H1 (cell line): ENCODE measurements around the gene LRRC26. TPM values are rescaled to one million over a fixed set of nuclear protein-coding genes. Genes with fewer than 3 reads are reported as not detected.

Experiments
- CTCF ChIA-PET: fragments of 300-600 bp; sonication (Branson Sonifier 250); formaldehyde crosslinking; loops from one replicate; lab custom pipeline; 2021; ENCODE audit not compliant: partially characterized antibody; lab: Charles Lee
- POLR2A ChIA-PET: fragments of 300-600 bp; sonication (Branson Sonifier 250); formaldehyde crosslinking; loops from one replicate; lab custom pipeline; 2021; ENCODE audit warnings: inconsistent platforms; ENCODE audit not compliant: partially characterized antibody; lab: Charles Lee
- DNase-seq, 2 experiments: peaks; one replicate each; pipeline versions ENCODE4 v3.0.0 to v3.0.0-alpha.2; 2010 to 2022; ENCODE audit warnings: low spot score in 2 of 2, low read depth in 1 of 2, mixed read lengths in 1 of 2
- FAIRE-seq: peaks from 2 replicates; lab custom pipeline; 2011; peaks lifted over from hg19 to GRCh38; lab: Jason Lieb, UNC
- H2AFZ ChIP-seq: 2 replicates; pipeline ENCODE4 v1.8.1; 2012; ENCODE audit warnings: low read length, inconsistent platforms
- H2AK5ac ChIP-seq: 2 replicates; pipeline ENCODE4 v1.6.1; 2013; ENCODE audit warnings: low read depth, low read length
- H2BK120ac ChIP-seq: replicated peaks from 2 replicates; pipeline ENCODE3; 2013; ENCODE audit warnings: low read depth, low read length, inconsistent platforms
- H2BK12ac ChIP-seq: 2 replicates; pipeline ENCODE4 v1.6.1; 2013; ENCODE audit warnings: low read depth, low read length
- H2BK15ac ChIP-seq: 2 replicates; pipeline ENCODE4 v1.6.1; 2013; ENCODE audit warnings: low read length
- H2BK20ac ChIP-seq: 2 replicates; pipeline ENCODE4 v1.6.1; 2013; ENCODE audit warnings: low read length
- H2BK5ac ChIP-seq: 2 replicates; pipeline ENCODE4 v1.6.1; 2013; ENCODE audit warnings: low read depth, low read length
- H3K14ac ChIP-seq: 2 replicates; pipeline ENCODE4 v1.6.1; 2013; ENCODE audit warnings: inconsistent platforms; ENCODE audit not compliant: insufficient read length
- H3K18ac ChIP-seq: 2 replicates; pipeline ENCODE4 v1.6.1; 2013; ENCODE audit warnings: low read length; ENCODE audit errors: extremely low read depth
- H3K23ac ChIP-seq: 2 replicates; pipeline ENCODE4 v1.6.1; 2013; ENCODE audit warnings: inconsistent platforms; ENCODE audit not compliant: insufficient read length
- H3K23me2 ChIP-seq: 2 replicates; pipeline ENCODE4 v1.6.1; 2013; ENCODE audit warnings: low read depth, low read length
- H3K27ac ChIP-seq: 2 replicates; pipeline ENCODE4 v1.6.1; 2011; ENCODE audit warnings: low read depth, low read length, inconsistent platforms
- H3K27me3 ChIP-seq, 4 experiments: replicated peaks in 1 of 4; 1 replicate in 1 of 4; 2 replicates in 3 of 4; pipeline versions ENCODE4 v1.6.1 to v1.8.1; 2011 to 2013; ENCODE audit warnings: low read length in 3 of 4, mild to moderate bottlenecking in 3 of 4, inconsistent platforms in 2 of 4, mixed read lengths in 2 of 4, moderate library complexity in 1 of 4; ENCODE audit not compliant: control insufficient read depth in 3 of 4, insufficient read depth in 3 of 4; ENCODE audit errors: extremely low read depth in 1 of 4
- H3K36me3 ChIP-seq, 4 experiments: 2 replicates each; pipeline versions ENCODE4 v1.6.1 to v1.8.1; 2011 to 2013; ENCODE audit warnings: mild to moderate bottlenecking in 4 of 4, low read length in 3 of 4, moderate library complexity in 2 of 4, control low read depth in 1 of 4, inconsistent platforms in 1 of 4; ENCODE audit not compliant: insufficient read depth in 4 of 4, control insufficient read depth in 2 of 4
- H3K4ac ChIP-seq: replicated peaks from 2 replicates; pipeline ENCODE3; 2013; ENCODE audit warnings: low read length, low read depth, mixed read lengths, inconsistent platforms; ENCODE audit not compliant: insufficient read length
- H3K4me1 ChIP-seq, 4 experiments: replicated peaks in 1 of 4; 1 replicate in 1 of 4; 2 replicates in 3 of 4; pipeline versions ENCODE4 v1.6.1 to v1.8.1; 2011 to 2013; ENCODE audit warnings: low read length in 3 of 4, inconsistent platforms in 2 of 4, mixed read lengths in 1 of 4; ENCODE audit not compliant: insufficient read depth in 4 of 4, control insufficient read depth in 3 of 4
- H3K4me2 ChIP-seq, 2 experiments: 2 replicates each; pipeline versions ENCODE4 v1.6.1 to v1.8.1; 2011 to 2013; ENCODE audit warnings: low read depth in 2 of 2, low read length in 2 of 2, control low read depth in 1 of 2, inconsistent platforms in 1 of 2, mild to moderate bottlenecking in 1 of 2; ENCODE audit not compliant: insufficient read depth in 1 of 2
- H3K4me3 ChIP-seq, 4 experiments: fragments of 200-600, 300-600 bp in 1 of 4; sonication (generic), shearing (Covaris generic), sonication (Bioruptor Twin) in 1 of 4; 2 replicates each; pipeline versions ENCODE4 v1.5.1 to v1.8.1; 2011 to 2016; ENCODE audit warnings: low read length in 4 of 4, low read depth in 3 of 4, control low read depth in 2 of 4, inconsistent platforms in 2 of 4, mild to moderate bottlenecking in 2 of 4, mixed read lengths in 1 of 4, moderate library complexity in 1 of 4; ENCODE audit not compliant: insufficient read depth in 2 of 4; ENCODE audit errors: extremely low read depth in 1 of 4
- H3K56ac ChIP-seq: replicated peaks from 2 replicates; pipeline ENCODE3; 2013; ENCODE audit warnings: low read depth, mild to moderate bottlenecking, mixed read lengths, low read length, inconsistent platforms; ENCODE audit not compliant: insufficient read length
- H3K79me1 ChIP-seq: 2 replicates; pipeline ENCODE4 v1.6.1; 2013; ENCODE audit warnings: low read depth, low read length, control low read depth
- H3K79me2 ChIP-seq, 2 experiments: 2 replicates each; pipeline versions ENCODE4 v1.6.1 to v1.8.1; 2012 to 2013; ENCODE audit warnings: low read length in 2 of 2, mild to moderate bottlenecking in 2 of 2, inconsistent platforms in 1 of 2; ENCODE audit not compliant: insufficient read depth in 2 of 2, control insufficient read depth in 1 of 2
- H3K9ac ChIP-seq, 4 experiments: replicated peaks in 1 of 4; 1 replicate in 1 of 4; 2 replicates in 3 of 4; pipeline versions ENCODE4 v1.6.1 to v1.8.1; 2011 to 2013; ENCODE audit warnings: low read depth in 3 of 4, low read length in 3 of 4, control low read depth in 2 of 4, mild to moderate bottlenecking in 2 of 4, moderate library complexity in 2 of 4, inconsistent platforms in 1 of 4; ENCODE audit errors: extremely low read depth in 1 of 4
- H3K9me3 ChIP-seq, 2 experiments: 2 replicates each; pipeline versions ENCODE4 v1.6.1 to v1.8.1; 2012 to 2013; ENCODE audit warnings: mild to moderate bottlenecking in 2 of 2, moderate library complexity in 2 of 2, control low read depth in 1 of 2, inconsistent platforms in 1 of 2, low read depth in 1 of 2, low read length in 1 of 2, mixed read lengths in 1 of 2; ENCODE audit not compliant: insufficient read depth in 2 of 2
- H4K20me1 ChIP-seq, 2 experiments: replicated peaks in 1 of 2; 2 replicates each; pipeline versions ENCODE3 to v1.8.1; 2011 to 2013; ENCODE audit warnings: inconsistent platforms in 2 of 2, low read length in 2 of 2, mild to moderate bottlenecking in 1 of 2; ENCODE audit not compliant: insufficient read depth in 2 of 2, control insufficient read depth in 1 of 2
- H4K5ac ChIP-seq: 2 replicates; pipeline ENCODE4 v1.6.1; 2013; ENCODE audit warnings: low read length, low read depth, mixed read lengths, inconsistent platforms; ENCODE audit not compliant: insufficient read length
- H4K8ac ChIP-seq: 2 replicates; pipeline ENCODE4 v1.8.0; 2013; ENCODE audit warnings: mild to moderate bottlenecking, moderate library complexity, low read length, inconsistent platforms; ENCODE audit not compliant: insufficient read depth; ENCODE audit errors: extremely low read depth
- H4K91ac ChIP-seq: replicated peaks from 2 replicates; pipeline ENCODE3; 2013; ENCODE audit warnings: low read length, mixed read lengths, inconsistent platforms; ENCODE audit not compliant: insufficient read length
- EGR1 ChIP-seq: IDR thresholded peaks from 2 replicates; pipeline ENCODE4 v1.6.1; 2011; ENCODE audit warnings: low read depth, low read length, borderline replicate concordance
- FOSL1 ChIP-seq: IDR thresholded peaks from 2 replicates; pipeline ENCODE4 v1.6.1; 2011; ENCODE audit warnings: mild to moderate bottlenecking, low read depth, low read length, moderate library complexity; ENCODE audit not compliant: insufficient read depth
- RAD21 ChIP-seq, 2 experiments: IDR thresholded peaks in 1 of 2; conservative IDR thresholded peaks in 1 of 2; 2 replicates each; pipeline ENCODE4 v1.6.1; 2011; ENCODE audit warnings: low read depth in 2 of 2, low read length in 2 of 2, improper control_type of control experiment in 1 of 2, inconsistent platforms in 1 of 2, mild to moderate bottlenecking in 1 of 2, moderate library complexity in 1 of 2
- WGBS, 2 experiments: shearing (Covaris generic) in 1 of 2; methylation state at CpG; one replicate each; pipeline versions ENCODE4 v1.1.6 to v1.1.7; 2013 to 2015; ENCODE audit warnings: low lambda C conversion rate in 2 of 2, mixed read lengths in 2 of 2, inconsistent platforms in 1 of 2, low coverage in 1 of 2, missing lambda C conversion rate in 1 of 2; ENCODE audit not compliant: insufficient replicate concordance in 2 of 2, insufficient coverage in 1 of 2, insufficient read length in 1 of 2; ENCODE audit errors: extremely low coverage in 1 of 2, missing lambda C conversion rate in 1 of 2; 5-methylcytosine and 5-hydroxymethylcytosine counted together
- polyA plus RNA-seq, 7 experiments: library from polyadenylated mRNA; depleted of rRNA in 3 of 7; stranded (reverse) in 5 of 7; unstranded in 2 of 7; fragments of >200 nt in 5 of 7; fragments of 200-250 nt in 2 of 7; gene quantifications; 1 replicate in 5 of 7; 2 replicates in 1 of 7; 4 replicates in 1 of 7; pipeline versions ENCODE4 v1.2.1 to v1.2.3, GENCODE V29; 2011 to 2013; ENCODE audit warnings: missing spikeins in 2 of 7, mixed read lengths in 2 of 7
- total RNA-seq: library from RNA; stranded (reverse); fragmentation: NEBNext Ultra II Directional; extraction: Animal tissue kit (Norgen Biotek cat#: 25700); gene quantifications from 2 replicates; pipeline ENCODE4 v1.2.1, GENCODE V29; 2021
- TF ChIP-seq, protein P1 (sequence below), 3 experiments: IDR thresholded peaks; 1 replicate in 2 of 3; 2 replicates in 1 of 3; pipeline versions ENCODE4 v1.5.1 to v1.6.1; 2011; ENCODE audit warnings: low read length in 3 of 3, mild to moderate bottlenecking in 3 of 3, inconsistent platforms in 2 of 3, low read depth in 1 of 3, moderate library complexity in 1 of 3; ENCODE audit not compliant: insufficient read depth in 1 of 3; ENCODE audit errors: control extremely low read depth in 1 of 3

LRRC26 gene
- total and polyA plus RNA-seq, 2 of the 8 experiments (the other 6 are each of a cell fraction or from before 2014, with no cell fraction given), result 0.34 to 0.85 TPM

DNA sequence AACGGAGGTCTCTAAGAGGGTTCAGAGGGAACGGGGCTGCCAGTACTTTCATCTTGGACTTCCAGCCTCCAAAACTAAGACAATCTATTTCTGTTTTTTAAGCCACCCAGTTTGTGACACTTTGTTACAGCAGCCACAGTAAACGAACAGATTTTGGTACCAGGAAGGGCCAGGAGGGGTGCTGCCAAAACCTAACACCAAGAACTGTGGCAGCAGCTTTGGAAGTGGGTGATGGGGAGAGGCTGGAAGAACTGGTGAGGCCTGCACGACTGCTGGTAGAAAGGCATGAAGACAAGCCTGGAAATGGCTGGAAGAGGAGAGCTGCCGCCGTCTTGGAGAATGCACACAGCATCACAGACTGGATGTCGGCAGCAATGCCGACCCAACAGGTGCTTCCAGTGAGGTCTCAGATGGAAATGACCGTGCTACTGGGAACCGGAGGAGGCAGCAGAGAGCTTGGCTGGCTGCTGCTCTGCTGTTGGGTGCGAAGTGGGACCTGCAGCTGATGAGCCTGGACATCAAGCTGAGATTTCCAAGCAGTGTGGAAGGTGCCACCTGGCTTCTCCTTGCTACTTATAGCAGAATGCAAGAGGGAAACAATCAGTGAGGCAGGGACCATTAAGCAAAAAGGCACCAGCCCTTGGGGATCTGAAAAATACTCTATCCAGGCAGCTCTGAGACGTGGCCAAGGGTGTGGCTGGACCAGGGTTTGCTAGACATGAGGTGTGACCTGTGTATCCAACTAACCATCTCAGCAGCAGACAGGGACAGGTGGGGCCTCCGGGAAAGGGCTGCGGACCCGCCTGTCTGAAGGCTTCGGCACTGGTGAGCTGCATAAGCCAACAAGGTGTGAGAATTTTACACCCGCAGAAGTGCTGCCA, 6.7 kb upstream of the LRRC26 start:
- no peak overlapping the region for H3K4ac ChIP-seq
- 75% methylated on average over 17 of the region's 17 CpGs; no CpG with 5 or more reads in 1 of the 2 experiments for WGBS, 2 experiments
- H3K56ac ChIP-seq, result no peak overlapping the region
- no peak overlapping the region for H2BK15ac ChIP-seq
- no peak overlapping the region for H2BK20ac ChIP-seq
- no peak overlapping the region for H2AFZ ChIP-seq
- POLR2A ChIA-PET, result interaction anchor here (0.8 to 3.7 kb wide), 14 partner anchors 8 to 102 kb away, joined by 3 to 15 read pairs (median 4); partner anchors contain the start of genes NDOR1, SSNA1, TMEM203 and TPRN
- H4K91ac ChIP-seq, result no peak overlapping the region
- no peaks in the 10 kb centered on the region for H3K9me3 ChIP-seq
- no peak overlapping the region; a peak in 1 of 7 replicates for H3K9ac ChIP-seq
- no peaks in the 10 kb centered on the region for H3K79me2 ChIP-seq
- H2AK5ac ChIP-seq, result no peak overlapping the region
- peaks cover 0 to 18% (median 2%) of the 10 kb centered on the region in 4 experiments; a peak in 3 of 8 replicates for H3K36me3 ChIP-seq
- peaks cover 2 to 19% of the 10 kb centered on the region in 2 experiments for H4K20me1 ChIP-seq
- H2BK5ac ChIP-seq, result no peak overlapping the region
- peaks cover 0 to 8% (median 3%) of the 10 kb centered on the region in 4 experiments; a peak in 5 of 7 replicates for H3K4me1 ChIP-seq
- H3K27ac ChIP-seq, result no peak overlapping the region
- H4K8ac ChIP-seq, result no peak overlapping the region
- no peak overlapping the region for H3K23ac ChIP-seq
- H3K18ac ChIP-seq, result no peak overlapping the region
- no peak overlapping the region for H3K14ac ChIP-seq
- no peak overlapping the region for H4K5ac ChIP-seq
- no peaks in the 10 kb centered on the region for H3K23me2 ChIP-seq
- H3K4me2 ChIP-seq, result no peak overlapping the region
- H2BK12ac ChIP-seq, result no peak overlapping the region
- TF ChIP-seq EGR1 (no peak), RAD21 (IDR thresholded peaks at IDR 0.05 in 1 of 2, conservative IDR thresholded peaks at IDR 0.05 in 1 of 2; ENCODE audit: low read depth in 2 of 2, low read length in 2 of 2) (peak; percentile 38 to 57), FOSL1 (no peak)
- TF ChIP-seq, protein P1, sequence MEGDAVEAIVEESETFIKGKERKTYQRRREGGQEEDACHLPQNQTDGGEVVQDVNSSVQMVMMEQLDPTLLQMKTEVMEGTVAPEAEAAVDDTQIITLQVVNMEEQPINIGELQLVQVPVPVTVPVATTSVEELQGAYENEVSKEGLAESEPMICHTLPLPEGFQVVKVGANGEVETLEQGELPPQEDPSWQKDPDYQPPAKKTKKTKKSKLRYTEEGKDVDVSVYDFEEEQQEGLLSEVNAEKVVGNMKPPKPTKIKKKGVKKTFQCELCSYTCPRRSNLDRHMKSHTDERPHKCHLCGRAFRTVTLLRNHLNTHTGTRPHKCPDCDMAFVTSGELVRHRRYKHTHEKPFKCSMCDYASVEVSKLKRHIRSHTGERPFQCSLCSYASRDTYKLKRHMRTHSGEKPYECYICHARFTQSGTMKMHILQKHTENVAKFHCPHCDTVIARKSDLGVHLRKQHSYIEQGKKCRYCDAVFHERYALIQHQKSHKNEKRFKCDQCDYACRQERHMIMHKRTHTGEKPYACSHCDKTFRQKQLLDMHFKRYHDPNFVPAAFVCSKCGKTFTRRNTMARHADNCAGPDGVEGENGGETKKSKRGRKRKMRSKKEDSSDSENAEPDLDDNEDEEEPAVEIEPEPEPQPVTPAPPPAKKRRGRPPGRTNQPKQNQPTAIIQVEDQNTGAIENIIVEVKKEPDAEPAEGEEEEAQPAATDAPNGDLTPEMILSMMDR (IDR thresholded peaks at IDR 0.05; ENCODE audit: control extremely low read depth in 1 of 3, insufficient read depth in 1 of 3, low read depth in 1 of 3, low read length in 3 of 3), result peak in 2 of 3 experiments; percentile 58 to 76; a peak in 3 of 4 replicates
- CTCF ChIA-PET, result interaction anchor here (0.6 to 3.6 kb wide), 32 partner anchors 9 to 202 kb away, joined by 3 to 47 read pairs (median 4); partner anchors contain the start of genes ANAPC2, CYSRT1, GRIN1 and NPDC1
- no peak overlapping the region for H2BK120ac ChIP-seq
- H3K79me1 ChIP-seq, result no peaks in the 10 kb centered on the region; the same call in 1 of the 2 replicates
- H3K4me3 ChIP-seq, result no peak overlapping the region
- FAIRE-seq (no peak), DNase-seq (no peak)
- peaks cover 0 to 10% (median 5%) of the 10 kb centered on the region in 4 experiments; a peak in 4 of 7 replicates for H3K27me3 ChIP-seq
